GM21515 (cell line): ENCODE measurements around the gene IL32.
"Not testable (repeated sequence)": the region's sequence is repeated elsewhere in the genome, so short reads cannot be mapped to it uniquely, and the experiment has no call there.

ENCODE experiments used
- ATAC-seq: cut with Tn5 transposase; IDR thresholded peaks from one replicate; pipeline ENCODE4 v1.9.1; 2021; ENCODE audit not compliant: unreplicated experiment

Gene IL32

GRCh38 chr16:3051009-3051408 lies 14.4 kb upstream of the IL32 start:
- no peak for ATAC-seq

GRCh38 chr16:3051494-3051893 lies 13.9 kb upstream of the IL32 start:
- ATAC-seq = no peak

GRCh38 chr16:3052571-3053329 lies 12.7 kb upstream of the IL32 start:
- not testable (repeated sequence) for ATAC-seq

- ATAC-seq = not testable (repeated sequence)
Measured at GRCh38 chr16:3053330-3053710, 12.1 kb upstream of the IL32 start.

GRCh38 chr16:3054965-3055733 lies 10.3 kb upstream of the IL32 start:
- ATAC-seq = no peak

GRCh38 chr16:3055734-3056115 lies 9.7 kb upstream of the IL32 start:
- ATAC-seq = not testable (repeated sequence)

- ATAC-seq = no peak
Measured at GRCh38 chr16:3056336-3057180, 8.9 kb upstream of the IL32 start.

- no peak for ATAC-seq
Measured at GRCh38 chr16:3057181-3058138, 8.0 kb upstream of the IL32 start.

- ATAC-seq = peak; percentile 29
Measured at GRCh38 chr16:3058139-3059030, 7.1 kb upstream of the IL32 start.

- ATAC-seq = peak; percentile 69
Measured at GRCh38 chr16:3059041-3059722, 6.3 kb upstream of the IL32 start.

GRCh38 chr16:3059723-3060242 lies 5.7 kb upstream of the IL32 start:
- ATAC-seq = no peak

GRCh38 chr16:3060339-3061127 lies 4.9 kb upstream of the IL32 start:
- no peak for ATAC-seq

GRCh38 chr16:3062553-3062952 lies 2.9 kb upstream of the IL32 start:
- no peak for ATAC-seq

- ATAC-seq = no peak
Measured at GRCh38 chr16:3063625-3064386, 1.6 kb upstream of the IL32 start.

GRCh38 chr16:3065742-3066439 lies 451 bp downstream of the IL32 start:
- no peak for ATAC-seq

- no peak for ATAC-seq
Measured at GRCh38 chr16:3066440-3066748, 954 bp downstream of the IL32 start.

- ATAC-seq = no peak
Measured at GRCh38 chr16:3068487-3068886, 3.0 kb downstream of the IL32 start.
